Activated CD4-positive, alpha-beta T cell treated with anti-CD3 and anti-CD28 coated beads, Interleukin-2, Interleukin-6, amounts not matched to agents 100 ng/mL and 50 ng/mL, durations not matched to agents 16 hours and 8 hours (primary cell): ENCODE results near the gene MOCOS.
"Not testable (repeated sequence)": the region's sequence is repeated elsewhere in the genome, so short reads cannot be mapped to it uniquely, and the experiment has no call there.

Experiments
- DNase-seq: peaks from one replicate; pipeline ENCODE4 v3.0.0-alpha.2; 2020

Gene MOCOS

GRCh38 chr18:36205166-36205565, 17.9 kb downstream of the MOCOS start:
- DNase-seq = no peak

- DNase-seq = no peak
These were observed 20.0 kb downstream of the MOCOS start for GRCh38 chr18:36207303-36207702.

- not testable (repeated sequence) for DNase-seq
These were observed 20.7 kb downstream of the MOCOS start for GRCh38 chr18:36207969-36208368.

- no peak for DNase-seq
These were observed 24.3 kb downstream of the MOCOS start for GRCh38 chr18:36211612-36212065.

- DNase-seq = no peak
These were observed 25.2 kb downstream of the MOCOS start for GRCh38 chr18:36212301-36213171.

- no peak for DNase-seq
These were observed 27.5 kb downstream of the MOCOS start for GRCh38 chr18:36214811-36215210.

- no peak for DNase-seq
These were observed 28.3 kb downstream of the MOCOS start for GRCh38 chr18:36215577-36215976.

- DNase-seq = no peak
These were observed 30.1 kb downstream of the MOCOS start for GRCh38 chr18:36217348-36217747.

GRCh38 chr18:36229188-36229587, 41.9 kb downstream of the MOCOS start:
- DNase-seq = no peak

- DNase-seq = not testable (repeated sequence)
These were observed 53.2 kb downstream of the MOCOS start for GRCh38 chr18:36240510-36240909.

- DNase-seq = no peak
These were observed 54.5 kb downstream of the MOCOS start for GRCh38 chr18:36241831-36242230.

- DNase-seq = no peak
These were observed 59.7 kb downstream of the MOCOS start for GRCh38 chr18:36247036-36247435.

- DNase-seq = no peak
These were observed 62.1 kb downstream of the MOCOS start for GRCh38 chr18:36249392-36249791.

GRCh38 chr18:36250827-36251226, 63.5 kb downstream of the MOCOS start:
- no peak for DNase-seq

GRCh38 chr18:36255072-36255698, 67.9 kb downstream of the MOCOS start:
- no peak for DNase-seq

GRCh38 chr18:36256094-36256493, 68.8 kb downstream of the MOCOS start:
- no peak for DNase-seq

GRCh38 chr18:36262971-36263370, 75.7 kb downstream of the MOCOS start:
- DNase-seq = no peak

GRCh38 chr18:36264283-36264682, 77.0 kb downstream of the MOCOS start:
- DNase-seq = no peak

GRCh38 chr18:36265015-36265414, 77.7 kb downstream of the MOCOS start:
- no peak for DNase-seq

GRCh38 chr18:36269157-36269556, 81.9 kb downstream of the MOCOS start:
- DNase-seq = no peak

- DNase-seq = no peak
These were observed 83.9 kb downstream of the MOCOS start for GRCh38 chr18:36271153-36271552.

- no peak for DNase-seq
These were observed 86.0 kb downstream of the MOCOS start for GRCh38 chr18:36273347-36273746.

GRCh38 chr18:36274083-36274715, 86.9 kb downstream of the MOCOS start:
- DNase-seq = no peak

GRCh38 chr18:36275561-36275960, 88.3 kb downstream of the MOCOS start:
- DNase-seq = no peak
